ENCODE measurements around the gene ETV6.
A peak's percentile ranks its signal among the peaks of the same experiment; 100 is the strongest.

Gene ETV6

GRCh38 chr12:11645391-11645790 lies 4.1 kb upstream of the ETV6 start:
- DNase-seq (ENCODE audit: low read depth in 2 of 2), result no peak

- DNase-seq (ENCODE audit: low read depth in 2 of 2), result peak; percentile 51 to 55
Measured at GRCh38 chr12:11648514-11649412, 711 bp upstream of the ETV6 start.

GRCh38 chr12:11650286-11651281 lies 1.1 kb downstream of the ETV6 start:
- no peak for DNase-seq (ENCODE audit: low read depth in 2 of 2)

- DNase-seq (ENCODE audit: low read depth in 2 of 2), result no peak
Measured at GRCh38 chr12:11651381-11651780, 1.9 kb downstream of the ETV6 start.

- no peak for DNase-seq (ENCODE audit: low read depth in 2 of 2)
Measured at GRCh38 chr12:11651785-11652184, 2.3 kb downstream of the ETV6 start.

GRCh38 chr12:11652351-11653040 lies 3.0 kb downstream of the ETV6 start:
- DNase-seq (ENCODE audit: low read depth in 2 of 2), result no peak

GRCh38 chr12:11653215-11653753 lies 3.8 kb downstream of the ETV6 start:
- DNase-seq (ENCODE audit: low read depth in 2 of 2), result peak; percentile 14 to 16

- DNase-seq (ENCODE audit: low read depth in 2 of 2), result no peak
Measured at GRCh38 chr12:11654338-11654737, 4.9 kb downstream of the ETV6 start.

GRCh38 chr12:11654802-11655201 lies 5.3 kb downstream of the ETV6 start:
- no peak for DNase-seq (ENCODE audit: low read depth in 2 of 2)

GRCh38 chr12:11655842-11656241 lies 6.4 kb downstream of the ETV6 start:
- DNase-seq (ENCODE audit: low read depth in 2 of 2), result no peak

- no peak for DNase-seq (ENCODE audit: low read depth in 2 of 2)
Measured at GRCh38 chr12:11656550-11656949, 7.1 kb downstream of the ETV6 start.

- no peak for DNase-seq (ENCODE audit: low read depth in 2 of 2)
Measured at GRCh38 chr12:11657511-11657910, 8.0 kb downstream of the ETV6 start.

- no peak for DNase-seq (ENCODE audit: low read depth in 2 of 2)
Measured at GRCh38 chr12:11658791-11659190, 9.3 kb downstream of the ETV6 start.

GRCh38 chr12:11660624-11661023 lies 11.2 kb downstream of the ETV6 start:
- no peak for DNase-seq (ENCODE audit: low read depth in 2 of 2)

GRCh38 chr12:11661491-11662089 lies 12.1 kb downstream of the ETV6 start:
- no peak for DNase-seq (ENCODE audit: low read depth in 2 of 2)

GRCh38 chr12:11662369-11662768 lies 12.9 kb downstream of the ETV6 start:
- DNase-seq (ENCODE audit: low read depth in 2 of 2), result no peak

GRCh38 chr12:11663130-11663529 lies 13.7 kb downstream of the ETV6 start:
- no peak for DNase-seq (ENCODE audit: low read depth in 2 of 2)

- DNase-seq (ENCODE audit: low read depth in 2 of 2), result no peak
Measured at GRCh38 chr12:11664101-11664500, 14.6 kb downstream of the ETV6 start.

- no peak for DNase-seq (ENCODE audit: low read depth in 2 of 2)
Measured at GRCh38 chr12:11666131-11667050, 16.9 kb downstream of the ETV6 start.

- no peak for DNase-seq (ENCODE audit: low read depth in 2 of 2)
Measured at GRCh38 chr12:11667171-11667570, 17.7 kb downstream of the ETV6 start.

Data from stimulated activated CD4-positive, alpha-beta T cell treated with anti-CD3 and anti-CD28 coated beads, Interleukin-1b, Interleukin-23, amount 100 ng/mL, for 4 hours (primary cell).